GM21515 (cell line): ENCODE results near the gene DNAAF6.

Experiments used
- ATAC-seq: cut with Tn5 transposase; IDR thresholded peaks from one replicate; pipeline ENCODE4 v1.9.1; 2021; ENCODE audit not compliant: unreplicated experiment

DNAAF6 gene

DNA sequence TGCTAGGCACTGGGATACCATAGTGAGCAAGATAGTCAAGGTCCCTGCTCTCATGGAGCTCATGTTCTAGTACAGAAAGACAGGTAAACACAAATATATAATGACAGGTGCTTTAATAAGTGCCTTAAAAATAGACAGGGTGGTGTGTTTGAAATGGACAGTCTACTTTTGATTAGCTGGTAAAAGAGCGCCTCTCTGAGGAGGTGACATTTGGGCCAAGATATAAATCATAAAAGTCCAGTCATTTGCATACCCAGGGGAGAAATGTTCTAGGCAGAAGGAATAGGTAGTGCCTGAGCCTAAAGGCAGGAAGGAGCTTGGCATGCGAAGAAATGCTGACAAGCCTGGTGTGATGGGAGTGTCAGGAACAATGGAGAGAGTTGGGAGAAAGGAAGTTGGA is 83.6 kb downstream of the DNAAF6 start:
- ATAC-seq = no peak

DNA sequence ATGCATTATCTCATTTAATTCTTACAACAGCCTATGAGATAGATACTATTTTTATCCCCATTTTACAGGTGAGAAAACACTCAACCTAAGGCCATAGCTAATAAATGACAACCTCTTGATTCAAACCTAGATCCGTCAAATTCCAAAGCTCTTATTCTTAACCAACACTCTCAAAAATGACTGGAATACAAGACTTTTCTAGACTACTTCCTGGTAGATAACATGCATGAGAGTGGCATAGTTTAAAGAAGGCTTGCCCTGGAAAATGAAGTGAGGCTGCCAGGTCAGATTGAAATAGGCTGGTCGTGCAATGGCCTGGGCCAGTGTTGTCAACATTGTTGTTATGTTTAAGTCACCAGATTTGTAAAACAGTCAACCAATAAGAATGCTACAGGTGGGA is 86.6 kb downstream of the DNAAF6 start:
- ATAC-seq = no peak
